GM12891 (cell line): ENCODE results near the gene TACC2.

ENCODE experiments used
- POLR2A ChIP-seq: IDR thresholded peaks from 2 replicates; pipeline ENCODE4 v1.6.1; 2011; ENCODE audit warnings: low read depth, low read length, control low read depth
- POLR2AphosphoS5 ChIP-seq: IDR thresholded peaks from 2 replicates; pipeline ENCODE4 v1.6.1; 2011; ENCODE audit warnings: low read depth, low read length, control low read depth
- SPI1 ChIP-seq: IDR thresholded peaks from 2 replicates; pipeline ENCODE4 v1.6.1; 2011; ENCODE audit warnings: low read depth, low read length, control low read depth
- TAF1 ChIP-seq: IDR thresholded peaks from 2 replicates; pipeline ENCODE4 v1.6.1; 2011; ENCODE audit warnings: low read depth, low read length, control low read depth

DNA sequence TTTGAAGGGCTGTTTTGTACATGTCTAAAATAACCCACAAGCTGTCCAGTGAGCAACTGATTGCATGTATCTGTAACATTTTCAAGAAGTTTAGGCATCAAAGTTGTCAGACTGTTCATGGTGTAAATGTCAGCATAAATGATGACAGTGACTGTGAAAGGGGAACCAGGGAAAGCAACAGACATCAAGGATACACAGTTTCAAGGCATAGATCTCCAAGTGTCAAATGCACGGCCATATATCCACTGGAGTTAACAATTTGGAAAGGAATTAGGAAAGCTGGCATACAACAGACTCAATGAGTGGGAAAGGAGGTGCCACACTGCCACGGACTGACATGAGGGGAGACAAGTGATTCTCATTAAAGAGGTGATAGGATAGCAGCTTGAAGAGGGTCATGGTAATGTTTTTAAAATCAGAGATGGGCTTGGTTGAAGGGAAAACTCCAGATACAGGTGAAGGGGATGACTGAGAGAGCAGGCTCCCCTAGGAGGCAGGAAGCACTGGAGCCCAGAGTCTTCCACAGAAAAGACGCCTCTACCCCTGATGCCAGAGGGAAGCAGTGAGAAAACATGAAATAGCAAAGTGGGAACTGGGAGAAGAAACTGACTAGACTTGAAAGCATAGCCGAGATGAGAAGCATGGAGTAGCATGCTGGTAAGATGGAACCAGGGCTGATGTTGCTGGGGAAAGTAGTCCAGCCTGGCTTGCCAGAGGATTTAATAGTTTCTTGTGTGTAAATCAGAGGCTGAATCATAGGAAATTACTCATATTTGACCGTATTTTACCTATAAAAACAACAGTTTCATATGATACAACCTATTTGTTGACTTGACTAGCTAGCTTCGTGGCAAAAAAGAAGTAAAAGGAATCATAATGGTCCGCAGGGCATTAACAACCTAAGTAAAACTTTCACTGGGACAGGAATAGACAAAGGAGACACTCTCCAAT is 32.6 kb upstream of the TACC2 start:
- TF ChIP-seq POLR2A, result no peak
- no peak for TF ChIP-seq POLR2AphosphoS5
- TF ChIP-seq TAF1, result no peak
- TF ChIP-seq SPI1, result no peak
